ENCODE results near the gene CTCF.

CTCF gene

GRCh38 chr16:67667453-67667816 lies 105.1 kb downstream of the CTCF start:
- DNase-seq: no peak

GRCh38 chr16:67667817-67668494 lies 105.6 kb downstream of the CTCF start:
- peak; percentile 76 for DNase-seq

DNA sequence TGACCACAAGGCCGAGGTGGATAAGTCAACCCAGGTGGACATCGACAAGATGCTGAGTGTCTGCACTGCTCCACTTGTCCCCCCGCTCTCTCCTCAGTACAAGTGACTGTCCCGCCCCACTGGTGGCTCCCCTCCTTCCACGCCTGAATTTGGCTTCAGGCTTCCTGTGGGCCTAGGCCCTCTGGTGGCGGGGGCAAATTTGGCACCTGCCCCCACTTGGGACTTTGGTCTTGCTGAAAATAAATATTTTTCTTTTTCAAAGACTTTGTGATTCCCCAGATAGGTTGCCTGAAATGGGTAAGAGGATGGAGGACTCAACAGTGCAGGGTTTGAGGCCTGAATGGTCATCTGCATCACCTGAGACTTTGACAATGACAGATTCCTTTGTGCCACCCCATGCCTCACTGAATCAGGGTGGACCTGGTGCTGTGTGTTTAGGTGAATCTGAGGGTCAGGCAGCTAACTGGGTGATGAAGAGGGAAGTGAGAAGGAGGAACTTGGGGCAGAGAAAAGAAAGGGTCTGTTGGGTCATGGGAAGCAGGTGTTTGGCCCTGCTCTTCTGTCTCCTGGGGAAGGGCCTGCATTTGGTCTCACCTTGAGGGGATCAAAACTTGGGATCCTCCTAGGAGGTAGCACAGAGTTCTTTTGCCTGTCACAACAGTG lies 106.3 kb downstream of the CTCF start:
- DNase-seq: no peak

GRCh38 chr16:67669499-67670101 lies 107.3 kb downstream of the CTCF start:
- no peak for DNase-seq

GRCh38 chr16:67672306-67672705 lies 110.0 kb downstream of the CTCF start:
- DNase-seq: no peak

GRCh38 chr16:67672739-67673662 lies 110.7 kb downstream of the CTCF start:
- peak; percentile 16 for DNase-seq

DNA sequence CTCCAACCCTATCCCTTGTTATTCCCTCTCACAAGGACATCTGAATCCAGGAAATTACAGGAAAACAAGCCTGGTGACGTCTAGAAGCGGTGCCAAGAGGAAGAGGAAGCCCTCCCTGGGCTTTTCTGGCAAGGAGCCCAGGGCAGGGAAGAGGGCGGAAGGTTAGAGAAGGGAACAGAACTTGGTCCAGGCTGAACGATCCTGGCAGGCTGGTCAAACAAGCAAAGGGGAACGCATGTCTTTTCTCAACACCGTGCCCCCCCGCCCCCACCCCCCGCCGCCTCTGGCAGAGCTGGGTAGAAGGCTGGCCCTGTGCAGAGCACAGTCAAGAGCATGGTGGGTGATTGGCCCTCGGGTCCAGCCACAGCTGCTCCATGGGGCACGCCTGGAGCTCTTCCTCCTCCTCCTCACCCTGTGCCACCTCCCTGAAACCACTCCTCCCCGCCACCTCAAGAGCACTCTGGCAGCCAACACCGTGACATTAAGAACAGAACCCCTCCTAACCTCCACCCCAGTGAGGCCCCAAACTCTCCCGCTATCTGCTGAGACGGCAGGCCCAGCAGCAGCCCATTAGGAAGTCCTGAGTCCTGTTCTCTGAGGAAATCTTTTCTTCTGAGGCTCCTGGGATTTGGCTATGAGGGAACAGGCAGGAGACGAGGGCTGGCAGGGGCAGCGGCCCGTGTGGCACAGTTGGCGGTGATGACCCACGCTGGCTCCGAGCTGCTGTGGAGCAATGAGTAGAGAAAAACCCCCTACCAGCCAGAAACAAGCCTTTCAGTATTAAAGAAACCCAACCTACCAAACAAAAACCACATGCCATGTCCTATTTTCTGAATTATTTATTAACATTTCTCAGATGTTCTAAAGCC lies 111.6 kb downstream of the CTCF start:
- no peak for DNase-seq

GRCh38 chr16:67674851-67675578 lies 112.7 kb downstream of the CTCF start:
- no peak for DNase-seq

DNA sequence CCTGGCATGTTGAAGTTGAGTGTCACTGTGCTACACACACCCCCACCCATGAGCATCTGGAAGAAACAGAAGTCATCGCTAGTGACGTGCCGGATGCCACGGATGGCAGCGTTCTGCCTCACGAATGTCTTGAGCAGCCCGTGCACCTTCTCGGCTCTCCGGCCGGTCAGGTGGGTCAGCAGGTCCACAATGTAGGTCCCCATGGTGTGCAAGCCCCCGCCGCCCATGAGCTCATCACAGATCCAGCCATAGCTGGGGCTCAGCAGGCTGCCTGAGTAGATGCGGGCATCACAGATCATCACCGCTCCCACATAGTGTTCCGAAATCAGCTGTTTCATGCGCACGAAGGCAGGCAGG lies 113.2 kb downstream of the CTCF start:
- no peak for DNase-seq

- DNase-seq: no peak
These were observed 113.7 kb downstream of the CTCF start for GRCh38 chr16:67675999-67676398.

DNA sequence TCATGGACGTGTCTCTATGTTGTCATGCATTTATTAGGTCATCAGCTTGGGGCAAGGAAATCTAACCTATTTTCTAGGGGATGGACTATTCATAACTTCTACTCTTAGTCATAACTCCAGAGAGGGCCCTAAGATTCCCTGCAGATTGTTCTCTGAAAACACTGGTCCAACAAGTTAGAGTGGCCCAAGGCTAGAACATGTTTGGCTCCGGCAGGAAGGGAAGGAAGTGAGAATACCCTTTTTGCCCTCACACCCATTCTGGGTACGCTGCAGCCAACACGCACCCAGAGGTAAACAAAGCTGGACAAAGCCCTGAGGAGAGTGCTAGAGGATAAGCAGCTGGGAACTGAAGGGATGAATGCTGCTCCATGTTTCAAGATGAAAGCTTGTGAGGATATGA lies 114.2 kb downstream of the CTCF start:
- no peak for DNase-seq

GRCh38 chr16:67676939-67677338 lies 114.6 kb downstream of the CTCF start:
- DNase-seq: no peak

- DNase-seq: no peak
These were observed 115.4 kb downstream of the CTCF start for GRCh38 chr16:67677712-67678111.

GRCh38 chr16:67678354-67679023 lies 116.2 kb downstream of the CTCF start:
- DNase-seq: no peak

DNA sequence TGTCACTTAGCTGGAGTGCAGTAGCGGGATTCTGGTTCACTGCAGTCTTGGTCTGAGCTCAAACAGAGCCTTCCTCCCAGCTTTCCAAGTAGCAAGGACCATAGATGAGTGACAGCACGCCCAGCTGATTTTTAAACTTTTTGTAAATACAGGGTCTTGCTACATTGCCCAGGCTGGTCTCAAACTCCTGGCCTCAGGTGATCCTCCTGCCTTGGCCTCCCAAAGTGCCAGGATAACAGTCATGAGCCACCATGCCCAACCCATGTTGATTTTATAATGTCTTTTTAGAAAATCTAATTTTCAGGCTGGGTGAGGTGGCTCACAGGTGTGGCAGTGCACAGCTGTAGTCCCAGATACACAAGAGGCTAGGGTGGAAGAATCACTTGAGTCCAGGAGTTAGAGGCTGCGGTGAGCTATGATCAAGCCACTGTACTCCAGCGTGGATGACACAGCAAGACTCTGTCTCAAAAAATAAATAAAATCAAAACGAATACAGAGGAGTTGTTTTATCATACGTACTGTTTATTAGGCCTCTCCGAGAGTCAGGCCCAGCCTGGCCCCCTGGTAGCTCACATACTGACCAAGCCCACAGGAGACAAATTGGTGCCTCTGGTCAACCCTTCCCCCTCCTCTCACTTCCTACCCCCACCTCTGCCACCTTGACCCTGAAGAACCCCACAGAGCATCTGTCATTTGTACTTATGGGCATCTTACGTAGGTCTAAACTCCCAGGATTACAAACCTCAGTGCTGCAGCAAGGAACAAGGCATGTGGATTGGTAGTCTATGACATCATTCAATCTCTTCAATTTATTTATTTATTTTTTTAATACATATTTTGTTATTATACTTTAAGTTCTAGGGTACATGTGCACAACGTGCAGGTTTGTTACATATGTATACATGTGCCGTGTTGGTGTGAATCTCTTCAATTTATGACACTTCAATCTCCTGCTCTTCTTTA lies 117.9 kb downstream of the CTCF start:
- no peak for DNase-seq

DNA sequence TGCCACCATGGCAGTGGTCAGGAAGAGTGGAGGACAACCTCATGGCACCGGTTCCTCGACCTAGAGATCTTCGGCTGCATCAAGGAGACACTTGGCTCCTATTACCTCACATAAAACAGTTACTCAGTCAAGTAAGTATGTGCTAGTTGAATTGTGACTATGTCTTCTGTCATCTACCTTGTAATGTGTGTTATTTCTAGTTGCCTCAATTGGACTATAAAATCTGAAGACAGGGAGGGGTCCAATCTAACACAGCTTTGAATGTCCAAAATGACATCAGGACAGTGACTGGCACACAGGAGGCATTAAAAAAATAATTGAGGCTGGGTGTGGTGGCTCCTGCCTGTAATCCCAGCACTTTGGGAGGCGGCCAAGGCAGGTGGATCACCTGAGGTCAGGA lies 121.4 kb downstream of the CTCF start:
- no peak for DNase-seq

- no peak for DNase-seq
These were observed 123.2 kb downstream of the CTCF start for GRCh38 chr16:67685388-67686112.

Measured in effector CD8-positive, alpha-beta T cell (primary cell).